Measurements from ENCODE around the gene SPATS2L. TPM values are rescaled to one million over a fixed set of nuclear protein-coding genes. Genes with fewer than 3 reads are reported as not detected.

The SPATS2L gene
- total RNA-seq, 1 experiment from 2014 or later: 47.3 TPM

- Histone ChIP-seq H2BK120ac (ENCODE audit: low read depth, low read length, poor library complexity, severe bottlenecking) (no peak overlapping the region), H2BK12ac (ENCODE audit: insufficient read length, low read depth, low read length) (peak overlapping the region; percentile 17), H4K20me1 (ENCODE audit: control insufficient read depth, insufficient read depth, insufficient read length) (no peaks in the 10 kb centered on the region), H4K8ac (replicated peaks; ENCODE audit: insufficient read length, low read depth, low read length) (no peak overlapping the region), H2BK5ac (ENCODE audit: insufficient read length, low read length) (no peak overlapping the region), H2BK15ac (ENCODE audit: low read depth, low read length) (no peak overlapping the region), H3K9me3 (ENCODE audit: control insufficient read depth, low read depth, low read length) (no peaks in the 10 kb centered on the region), H3K23me2 (ENCODE audit: insufficient read length, low read depth, low read length, poor library complexity, severe bottlenecking) (no peaks in the 10 kb centered on the region), H3K56ac (ENCODE audit: insufficient read length, low read depth, low read length) (no peak overlapping the region), H3K18ac (ENCODE audit: insufficient read length, low read depth, low read length) (no peak overlapping the region), H2BK20ac (ENCODE audit: low read depth, low read length, poor library complexity, severe bottlenecking) (no peak overlapping the region), H3K23ac (ENCODE audit: insufficient read length, low read depth, low read length) (no peak overlapping the region), H3K79me1 (ENCODE audit: insufficient read depth, low read depth, low read length, poor library complexity, severe bottlenecking) (no peaks in the 10 kb centered on the region), H3K27me3 (ENCODE audit: insufficient read depth, low read length) (no peaks in the 10 kb centered on the region), H4K5ac (ENCODE audit: insufficient read length, low read depth, low read length) (no peak overlapping the region), H3K9ac (ENCODE audit: extremely low read depth, insufficient read length, low read length) (no peak overlapping the region), H3K14ac (ENCODE audit: insufficient read depth, low read length) (no peak overlapping the region), H2AK5ac (ENCODE audit: insufficient read length, low read length) (no peak overlapping the region), H4K91ac (ENCODE audit: insufficient read length, low read depth, low read length) (no peak overlapping the region), H3K4me1 (ENCODE audit: insufficient read depth, low read length) (peaks cover 67% of the 10 kb centered on the region), H3K79me2 (ENCODE audit: insufficient read depth, low read length) (peaks cover 81% of the 10 kb centered on the region), H3T11ph (ENCODE audit: low read length) (no peak overlapping the region), H3K4ac (ENCODE audit: low read depth, low read length) (no peak overlapping the region), H3K27ac (ENCODE audit: insufficient read length, low read depth, low read length) (peak overlapping the region; percentile 38), H3K4me2 (ENCODE audit: insufficient read depth, insufficient read length, low read length) (no peak overlapping the region), H2AFZ (ENCODE audit: low read length) (no peak overlapping the region)
- TF ChIP-seq CTCF (conservative IDR thresholded peaks at IDR 0.05): no peak
- Mint-ChIP-seq H3K27me3 (ENCODE audit: low read depth) (no peaks in the 10 kb centered on the region), H3K4me1 (peaks cover 76 to 91% of the 10 kb centered on the region in 2 experiments), H3K27ac (peak overlapping the region in 2 of 3 experiments; percentile 26 to 48; a peak in 2 of 7 replicates), H3K36me3 (ENCODE audit: insufficient read depth in 1 of 3, low read depth in 3 of 3) (no peaks in the 10 kb centered on the region; a peak in 2 of 7 replicates), H3K9me3 (no peaks in the 10 kb centered on the region), H3K4me3 (no peak overlapping the region)
- no CpG with 5 or more reads among the region's 7 CpGs for WGBS (ENCODE audit: extremely low coverage, insufficient read length, low lambda C conversion rate)
- DNase-seq: no peak
Observed at GRCh38 chr2:200314976-200315567, 8.6 kb downstream of the SPATS2L start.
